Stimulated activated CD8-positive, alpha-beta memory T cell treated with anti-CD3 and anti-CD28 coated beads, Interleukin-4, amount 100 ng/mL, for 4 hours (primary cell): ENCODE results near the gene MAP4.

Source experiments
- DNase-seq, 2 donors: peaks; one replicate each; pipeline ENCODE4 v3.0.0-alpha.2; 2020; ENCODE audit warnings: low read depth in 2 of 2, low spot score in 1 of 2

MAP4 gene

DNA sequence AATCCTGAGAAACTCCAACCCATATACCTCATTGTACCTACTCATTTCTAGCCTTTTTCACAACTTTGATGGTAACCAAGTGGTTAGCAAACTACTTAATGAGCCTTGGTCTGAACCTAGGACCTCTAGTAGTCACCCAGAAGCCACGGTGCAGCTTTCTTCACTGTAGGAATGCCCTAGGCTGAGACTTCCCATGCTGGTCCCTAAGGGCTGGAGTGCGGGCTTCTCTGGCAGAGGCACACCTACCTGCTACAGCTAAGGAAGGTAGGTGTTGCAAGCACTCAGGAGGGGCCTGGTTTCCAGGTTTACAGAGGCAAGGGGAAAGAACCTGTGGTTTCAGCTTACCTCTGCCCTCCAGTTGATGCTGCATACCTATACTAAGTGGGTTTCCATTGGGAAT, 147.9 kb downstream of the MAP4 start:
- no peak for DNase-seq

DNA sequence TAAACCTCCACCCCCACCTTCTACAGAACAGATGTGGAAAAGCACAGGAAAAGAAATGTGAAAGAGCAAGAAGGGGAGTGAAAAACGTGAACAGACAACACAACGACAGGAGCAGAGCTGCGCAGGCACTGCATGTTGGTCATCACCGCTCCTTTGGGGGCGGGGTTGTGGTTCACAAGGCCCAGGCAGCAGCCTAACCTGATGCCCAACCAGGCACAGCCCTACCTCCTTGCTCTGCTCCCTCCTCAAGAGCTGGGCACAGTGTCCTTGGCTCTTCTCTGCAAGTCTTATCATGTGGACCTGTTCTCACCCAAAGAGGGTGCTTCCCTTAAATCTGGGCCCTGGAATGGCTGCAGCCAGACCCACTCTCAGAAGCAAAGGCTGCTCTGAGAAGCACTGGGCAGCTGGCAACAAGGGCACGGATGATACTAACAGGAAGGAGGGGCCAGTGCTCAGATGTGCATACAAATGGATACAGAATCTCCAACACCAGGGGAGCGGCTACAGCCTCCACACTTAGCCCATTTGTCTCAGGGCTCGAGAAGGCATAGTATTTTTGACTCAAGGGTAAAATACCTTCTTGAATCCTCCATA, 148.7 kb downstream of the MAP4 start:
- DNase-seq, result no peak

DNA sequence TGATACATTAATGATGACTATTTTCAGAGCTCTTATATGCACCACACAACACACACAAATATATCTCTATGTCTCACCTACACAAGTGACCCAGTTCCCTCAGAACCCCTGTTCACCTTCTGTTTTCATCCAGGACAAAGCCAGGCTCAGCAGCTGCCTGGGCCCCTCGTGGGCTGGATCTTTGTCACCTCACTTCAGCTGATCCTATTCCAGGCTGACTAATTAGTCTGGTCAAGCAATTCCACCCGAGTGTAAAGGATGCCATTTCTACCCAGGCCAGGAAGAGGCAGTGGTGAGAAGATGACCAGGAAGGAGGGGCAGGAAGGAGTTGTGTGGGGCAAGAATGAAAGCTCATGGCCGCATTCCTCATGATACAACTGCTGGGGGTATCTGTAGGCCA, 151.0 kb downstream of the MAP4 start:
- no peak for DNase-seq

DNA sequence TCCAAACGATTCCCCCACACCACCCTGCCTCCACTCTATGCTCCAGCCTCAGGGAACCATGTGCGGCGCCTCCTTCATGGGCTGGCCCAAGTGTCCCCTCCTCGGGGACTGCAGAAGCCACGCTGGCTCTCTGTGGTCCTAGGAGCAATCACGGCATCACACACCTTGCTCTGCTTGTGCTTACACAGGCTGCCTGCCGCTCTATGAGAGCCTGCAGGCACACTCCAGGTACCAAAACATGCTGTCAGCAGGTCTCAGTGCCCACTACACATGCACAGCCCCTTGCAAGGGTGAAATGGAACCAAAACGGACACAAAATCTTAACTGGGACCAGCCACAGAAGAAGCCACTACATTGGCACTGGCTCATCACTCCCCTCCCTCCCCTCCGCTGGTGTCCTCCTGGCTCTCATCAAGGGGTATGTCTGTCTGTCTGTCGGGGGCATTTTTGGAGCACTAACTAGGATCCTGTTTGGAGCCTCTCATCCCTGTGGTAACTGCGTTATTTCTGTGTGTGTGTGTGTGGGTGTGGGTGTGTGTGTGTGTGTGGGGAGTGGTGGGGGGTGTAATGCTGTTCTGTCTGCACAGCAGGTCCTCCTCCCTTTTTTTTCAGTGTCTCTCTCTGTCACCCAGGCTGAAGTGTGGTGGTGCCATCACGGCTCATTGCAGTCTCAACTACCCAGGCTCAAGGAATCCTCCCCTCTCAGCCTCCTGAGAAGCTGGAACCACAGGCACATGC, 152.7 kb downstream of the MAP4 start:
- no peak for DNase-seq

DNA sequence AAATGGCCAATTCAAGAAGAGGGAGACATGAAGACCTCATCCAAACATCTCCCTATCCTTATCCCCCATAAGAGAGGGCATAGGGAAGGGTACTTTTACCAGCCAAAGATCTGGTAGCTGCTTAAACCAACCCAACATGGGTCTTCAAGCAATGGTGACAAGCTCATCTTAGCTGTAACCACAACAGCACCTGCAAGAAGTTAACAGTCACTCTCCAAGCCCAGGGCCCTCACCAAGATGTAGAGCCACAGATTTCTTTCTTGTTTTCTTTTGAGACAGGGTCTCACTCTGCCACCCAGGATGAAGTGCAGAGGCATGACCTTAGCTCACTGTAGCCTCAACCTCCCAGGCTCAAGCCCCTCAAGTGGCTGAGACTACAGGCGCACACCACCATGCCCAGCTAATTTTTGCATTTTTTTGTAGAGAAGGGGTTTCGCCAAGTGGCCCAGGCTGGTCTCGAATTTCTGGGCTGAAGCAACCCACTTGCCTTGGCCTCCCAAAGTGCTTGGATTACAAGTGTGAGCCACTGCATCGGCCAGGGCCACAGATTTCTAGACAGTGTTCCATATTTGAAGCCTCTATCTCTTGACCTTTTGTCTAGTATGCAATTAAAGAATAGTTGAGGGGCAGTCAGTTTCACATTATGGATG, 156.1 kb downstream of the MAP4 start:
- DNase-seq, result no peak

DNA sequence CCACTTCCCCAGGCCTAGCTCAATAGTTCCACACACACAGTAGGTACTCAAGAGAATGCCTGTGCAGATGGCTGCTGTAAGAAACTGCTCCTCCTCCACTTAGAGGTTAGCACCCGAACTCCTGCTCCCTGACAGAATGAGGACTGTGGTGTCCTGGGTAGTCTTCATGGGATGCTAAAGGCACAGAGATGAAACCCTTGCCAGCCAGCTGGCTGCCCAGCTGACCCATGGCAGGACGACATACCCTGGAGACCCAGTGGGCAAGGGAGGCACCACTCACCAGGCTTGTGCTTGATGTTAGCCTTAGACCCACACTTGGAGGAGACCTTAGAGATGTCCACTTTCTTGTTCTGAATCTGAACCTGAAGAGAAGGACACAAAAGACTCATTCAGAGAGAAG, 159.1 kb downstream of the MAP4 start:
- no peak for DNase-seq

DNA sequence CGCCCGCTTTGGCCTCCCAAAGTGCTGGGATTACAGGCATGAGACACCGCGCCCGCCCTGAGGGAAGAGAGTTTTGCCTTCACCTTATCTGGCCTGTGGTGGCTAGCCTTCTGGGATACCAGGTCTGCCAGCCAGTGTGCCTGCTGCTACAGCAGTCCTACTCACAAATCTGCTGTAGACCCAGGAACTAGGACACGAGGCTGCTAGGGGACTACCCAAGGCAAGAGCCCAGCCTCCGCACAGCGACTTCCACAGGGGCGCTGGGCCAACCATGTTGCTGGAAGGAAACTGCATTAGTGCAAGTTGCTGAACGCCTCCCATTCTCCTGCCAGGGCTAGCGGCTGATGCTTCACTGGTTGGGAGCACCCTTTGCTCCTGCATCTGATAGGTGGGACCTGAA, 159.5 kb downstream of the MAP4 start:
- DNase-seq, result no peak

DNA sequence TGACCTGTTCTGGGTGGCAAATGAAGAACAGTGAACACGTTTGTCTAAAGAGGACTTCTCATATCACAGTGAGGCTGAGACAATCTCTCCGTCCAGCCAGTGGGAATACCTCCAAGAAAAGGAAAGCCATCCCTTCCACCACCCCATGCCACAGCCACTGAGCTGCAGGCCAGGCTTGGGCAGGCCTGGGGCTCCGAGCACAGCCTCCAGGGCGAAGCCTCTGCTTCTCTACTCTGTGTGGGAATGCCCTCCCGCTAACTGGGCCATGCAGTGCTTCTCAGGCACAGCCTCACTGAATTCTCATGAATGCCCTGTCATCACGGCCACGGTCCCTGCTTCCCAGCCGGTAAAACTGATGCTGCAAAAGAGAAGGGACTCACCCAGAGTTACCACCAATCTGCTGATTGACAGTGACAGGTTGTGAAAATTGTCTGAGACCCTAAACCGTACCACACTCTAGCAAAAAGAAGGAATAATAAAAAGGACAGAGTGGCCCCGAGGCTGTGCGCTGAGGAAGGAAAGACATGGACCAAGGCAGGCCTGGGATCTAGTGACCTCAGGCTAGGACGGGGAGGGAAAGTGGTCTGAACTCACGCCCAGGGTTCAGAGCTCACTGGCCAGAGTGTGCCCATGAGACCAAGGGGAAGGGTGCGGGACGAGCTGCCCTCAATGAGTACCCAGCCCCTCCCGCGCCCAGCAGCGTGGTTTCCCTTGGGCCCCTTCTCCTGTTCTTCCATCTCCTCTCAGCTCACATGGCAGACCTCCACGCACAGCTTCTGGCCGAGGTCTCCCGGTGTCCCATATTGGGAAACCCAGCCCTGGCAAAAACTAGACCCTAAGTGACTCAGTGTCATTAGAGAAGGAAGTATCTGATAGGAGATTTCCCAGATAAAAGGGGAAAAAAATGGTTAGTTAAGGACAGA, 160.5 kb downstream of the MAP4 start:
- DNase-seq, result no peak

DNA sequence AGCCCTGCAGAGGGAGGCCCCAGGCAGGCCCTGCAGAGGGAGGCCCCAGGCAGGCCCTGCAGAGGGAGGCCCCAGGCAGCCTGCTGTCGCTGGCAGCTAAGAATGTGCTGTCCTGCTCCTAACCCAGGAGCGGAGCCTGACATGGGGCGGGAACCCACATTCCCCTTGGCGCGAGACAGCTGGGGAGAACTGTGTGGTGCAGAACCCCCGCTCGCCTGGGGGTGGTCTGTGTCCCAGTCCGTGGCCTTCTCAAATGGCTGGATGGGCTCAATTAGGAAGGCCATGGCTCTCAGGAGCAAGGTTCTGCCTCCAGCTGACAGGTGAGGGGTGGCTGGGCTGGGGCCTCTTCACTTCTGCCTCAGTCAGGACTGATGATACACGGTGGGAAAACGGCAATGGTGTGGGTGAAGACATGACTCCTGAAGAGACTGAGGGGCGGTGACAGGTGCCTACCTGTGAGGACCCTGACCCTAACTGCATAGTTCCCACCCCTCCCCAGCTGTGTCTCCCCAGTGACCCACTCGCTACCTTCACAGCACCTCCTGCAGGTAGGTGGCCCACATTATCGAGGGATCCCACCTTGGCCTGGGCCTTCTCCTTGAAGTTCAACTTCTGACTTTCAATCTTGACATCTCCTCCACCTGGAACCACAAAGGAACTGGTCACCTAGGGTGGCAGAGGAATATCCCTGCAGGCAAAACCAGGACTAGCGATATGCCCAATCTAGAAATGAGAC, 161.3 kb downstream of the MAP4 start:
- no peak for DNase-seq

DNA sequence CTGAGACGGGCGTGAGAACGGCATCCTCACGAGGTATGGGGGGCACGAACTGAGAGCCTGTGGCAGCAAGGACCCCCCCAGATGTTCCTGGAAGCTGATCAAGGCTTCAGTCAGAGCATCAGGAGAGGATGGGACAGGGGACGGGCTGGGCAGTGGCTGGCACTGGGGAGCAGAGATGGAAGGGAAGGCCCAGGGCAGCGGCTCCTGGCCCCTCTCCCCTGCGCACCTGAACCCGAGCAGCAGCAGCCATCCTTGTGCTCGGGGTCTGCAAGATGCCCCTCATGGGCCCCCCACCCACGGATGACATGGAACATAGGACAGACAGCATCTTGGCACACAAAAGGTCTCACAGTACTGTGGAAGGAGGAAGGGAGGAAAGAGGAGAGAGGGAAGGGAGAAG, 161.9 kb downstream of the MAP4 start:
- DNase-seq, result no peak

DNA sequence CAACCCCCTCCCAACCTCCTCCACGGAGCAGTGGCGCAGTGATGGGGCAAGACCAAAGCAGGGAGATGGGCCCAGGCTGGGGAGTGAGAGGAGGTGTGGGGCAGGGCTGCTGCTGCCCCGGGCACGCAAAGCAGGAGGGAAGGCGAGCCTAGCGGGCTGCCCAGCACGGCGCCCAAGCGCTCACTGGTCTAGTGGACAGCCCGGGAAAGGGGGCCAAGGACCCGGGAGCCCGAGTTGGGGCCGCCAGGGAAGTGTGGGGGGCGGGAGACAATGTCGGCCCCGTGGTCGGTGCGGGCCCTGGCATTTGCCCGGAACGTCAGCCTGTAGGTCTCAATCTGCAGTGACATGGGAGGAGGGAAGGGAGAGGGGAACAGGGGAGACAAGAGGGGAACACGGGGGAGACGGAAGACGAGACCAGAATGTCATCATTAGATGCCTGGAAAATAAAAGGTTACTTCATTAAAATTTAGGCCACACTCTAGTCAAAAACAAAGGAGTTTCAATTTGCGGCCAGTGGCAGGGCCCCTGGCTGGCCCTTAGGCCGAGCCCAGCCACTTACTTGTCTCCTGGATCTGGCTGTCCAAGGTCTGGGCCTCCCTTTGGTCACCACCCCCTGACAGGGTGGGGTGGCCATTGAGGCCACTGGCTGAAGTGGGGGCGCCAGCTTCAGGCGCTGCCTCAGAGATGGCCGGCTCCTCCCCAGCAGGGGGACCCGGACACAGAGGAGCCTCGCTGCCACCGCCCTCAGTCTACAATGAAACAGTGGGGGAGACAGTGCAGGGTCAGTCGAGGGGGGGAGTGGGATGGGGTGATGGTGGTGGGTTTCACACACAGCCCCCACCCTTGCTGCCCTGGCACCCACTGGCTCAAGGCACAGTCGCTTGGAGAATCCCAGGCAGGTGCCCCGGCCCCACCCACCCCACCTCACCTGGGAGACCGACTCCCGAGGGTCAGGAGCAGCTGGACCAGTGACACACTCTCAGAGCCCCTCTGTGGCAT, 163.3 kb downstream of the MAP4 start:
- no peak for DNase-seq

DNA sequence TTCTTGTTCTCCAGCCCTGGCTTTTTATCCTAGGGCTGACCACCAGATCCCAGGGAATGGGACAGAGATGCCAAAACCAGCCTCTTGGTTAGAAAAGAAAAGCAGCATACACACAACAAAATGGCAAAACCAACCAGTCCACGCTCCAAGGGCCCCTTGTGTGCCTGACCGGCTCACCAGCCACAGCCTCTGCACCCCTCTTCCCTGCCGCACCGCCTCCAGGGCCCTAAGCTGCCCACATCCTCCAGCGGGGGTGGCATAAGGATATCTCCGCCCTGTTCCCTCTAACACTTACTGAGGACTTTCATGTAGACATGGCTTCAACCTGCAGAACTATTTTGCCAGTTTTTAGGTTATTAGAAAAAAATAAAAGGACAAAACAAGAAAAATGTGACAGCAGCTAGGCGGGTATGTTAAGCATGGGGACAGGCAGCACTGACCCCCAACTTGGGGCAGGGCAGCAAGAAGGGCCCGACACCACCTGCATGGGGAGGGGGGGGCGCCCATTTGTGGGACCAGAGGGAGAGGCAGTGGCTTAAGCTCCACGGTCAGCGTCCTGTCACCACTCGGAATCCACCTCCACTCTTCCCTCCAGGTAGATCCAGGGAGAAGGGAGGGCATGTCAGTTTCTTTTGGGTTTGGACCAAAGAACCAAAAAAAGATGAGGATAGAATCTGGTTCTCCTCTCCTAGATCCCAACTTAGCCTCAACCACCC, 164.2 kb downstream of the MAP4 start:
- no peak for DNase-seq

DNA sequence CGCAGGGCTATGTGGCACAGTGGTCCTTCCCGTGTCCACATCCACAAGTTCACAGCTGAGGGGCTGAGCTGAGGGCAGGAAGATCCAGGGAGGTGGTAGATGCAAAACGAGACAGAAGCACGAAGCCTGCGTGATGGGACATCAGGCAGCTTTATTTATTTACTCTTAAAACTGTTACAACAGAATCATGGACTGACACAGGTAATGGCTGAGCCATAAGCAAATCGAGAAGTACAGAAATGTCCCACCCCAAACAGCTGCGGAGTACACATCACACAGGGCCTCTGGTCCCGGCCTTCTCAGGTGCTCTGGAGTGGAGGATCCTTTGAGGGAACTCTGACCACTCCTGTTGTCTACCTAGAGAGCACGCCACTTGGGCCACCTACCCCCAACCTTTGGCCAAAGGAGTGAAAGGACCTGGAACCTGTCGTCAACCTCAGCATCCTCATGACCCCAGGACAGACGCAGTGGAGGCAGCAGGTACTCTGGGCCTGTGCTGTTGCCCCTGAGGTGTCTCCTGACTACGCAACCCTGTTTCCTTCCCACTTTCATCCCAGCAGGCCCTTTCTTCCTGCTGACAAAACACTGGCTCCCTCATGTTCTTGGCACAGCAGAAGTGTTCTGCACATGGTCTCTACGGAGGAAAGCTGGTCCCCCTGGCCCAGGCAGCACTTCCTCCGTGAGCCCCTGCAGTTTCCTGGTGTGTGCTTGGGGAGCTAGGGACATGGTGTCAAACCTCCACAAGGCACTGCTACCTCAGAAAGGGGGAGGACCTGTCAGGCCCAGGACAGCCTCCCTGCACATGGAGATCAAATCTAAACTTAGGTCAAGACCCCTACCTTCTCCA, 165.4 kb downstream of the MAP4 start:
- no peak for DNase-seq

DNA sequence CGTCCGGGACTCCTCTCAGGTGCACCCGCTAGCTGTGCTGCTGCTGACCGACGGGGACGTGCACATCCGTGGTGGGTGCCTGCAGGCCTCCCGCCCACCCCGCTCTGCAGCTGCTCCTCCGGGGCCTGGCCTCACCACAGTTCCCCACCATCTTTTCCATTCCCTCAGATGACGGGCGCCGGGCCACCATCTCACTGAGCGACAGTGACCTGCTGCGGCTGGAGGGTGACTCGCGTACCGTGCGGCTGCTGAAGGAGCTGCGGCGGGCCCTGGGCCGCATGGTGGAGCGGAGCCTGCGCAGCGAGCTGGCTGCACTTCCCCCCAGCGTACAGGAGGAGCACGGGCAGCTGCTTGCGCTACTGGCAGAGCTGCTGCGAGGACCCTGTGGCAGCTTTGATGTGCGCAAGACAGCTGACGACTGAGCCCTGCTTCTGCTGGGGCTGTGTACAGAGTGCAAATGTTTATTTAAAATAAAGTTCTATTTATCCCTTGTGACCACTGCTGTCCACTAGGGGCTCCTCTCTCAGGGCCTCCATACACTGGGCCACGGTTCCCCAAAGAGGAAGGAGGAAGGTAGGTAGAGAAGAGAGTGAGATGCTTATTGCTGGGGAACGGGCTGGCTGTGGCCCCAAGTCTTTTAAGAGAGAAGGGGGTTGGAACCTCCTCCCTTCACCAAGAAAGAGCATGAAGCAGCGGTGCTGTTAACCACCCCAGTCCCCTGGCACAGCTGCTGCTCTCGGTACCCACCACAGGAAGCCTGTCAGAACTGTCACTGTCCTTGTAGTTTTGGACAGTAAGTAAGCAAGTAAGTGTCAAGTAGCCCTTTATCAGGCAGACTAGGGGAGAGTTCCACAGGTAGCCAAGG, 166.3 kb downstream of the MAP4 start:
- no peak for DNase-seq

DNA sequence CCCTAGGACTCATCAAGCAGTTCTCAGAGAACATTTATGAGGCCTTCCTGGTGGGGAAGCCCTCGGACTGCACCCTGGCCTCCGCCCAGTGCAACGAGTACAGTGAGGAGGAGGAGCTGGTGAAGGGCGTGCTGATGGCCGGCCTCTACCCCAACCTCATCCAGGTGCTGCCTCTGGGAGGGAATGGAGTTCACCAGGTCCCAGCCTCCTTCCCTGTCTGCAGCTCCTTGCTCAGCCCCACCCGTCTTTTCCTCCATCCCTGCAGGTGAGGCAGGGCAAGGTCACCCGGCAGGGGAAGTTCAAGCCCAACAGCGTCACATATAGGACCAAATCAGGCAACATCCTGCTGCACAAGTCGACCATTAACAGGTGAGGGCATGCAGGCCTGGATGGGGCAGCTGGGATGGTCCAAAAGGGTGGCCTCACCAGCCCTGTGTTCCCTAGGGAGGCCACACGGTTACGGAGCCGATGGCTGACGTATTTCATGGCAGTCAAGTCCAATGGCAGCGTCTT, 167.0 kb downstream of the MAP4 start:
- no peak for DNase-seq

DNA sequence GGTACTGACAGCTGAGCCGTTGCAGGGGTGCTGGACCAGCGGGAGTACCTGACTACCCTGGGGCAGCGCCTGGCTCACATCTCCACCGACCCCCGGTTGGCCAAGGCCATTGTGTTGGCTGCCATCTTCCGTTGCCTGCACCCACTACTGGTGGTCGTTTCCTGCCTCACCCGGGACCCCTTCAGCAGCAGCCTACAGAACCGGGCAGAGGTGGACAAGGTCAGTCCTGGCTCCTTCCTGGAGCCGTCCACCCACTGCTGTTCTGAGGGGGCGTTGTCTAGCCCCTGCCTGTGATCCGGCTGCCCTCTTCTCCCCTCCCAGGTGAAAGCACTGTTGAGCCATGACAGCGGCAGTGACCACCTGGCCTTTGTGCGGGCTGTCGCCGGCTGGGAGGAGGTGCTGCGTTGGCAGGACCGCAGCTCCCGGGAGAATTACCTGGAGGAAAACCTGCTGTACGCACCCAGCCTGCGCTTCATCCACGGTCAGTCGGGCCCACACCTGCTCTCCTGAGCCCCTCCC, 167.6 kb downstream of the MAP4 start:
- DNase-seq, result no peak
